Glutamatergic neuron (in vitro differentiated cells): Measurements from ENCODE around the gene LNX2. TPM values are rescaled to one million over a fixed set of nuclear protein-coding genes. Genes with fewer than 3 reads are reported as not detected.

ENCODE experiments used
- DNase-seq: peaks from one replicate; pipeline ENCODE4 v3.0.0; 2022
- H3K27ac Mint-ChIP-seq: one replicate; pipeline ENCODE4 v1.8.0; 2020; ENCODE audit warnings: mild to moderate bottlenecking, mixed read lengths, inconsistent platforms; ENCODE audit not compliant: unreplicated experiment
- H3K27me3 Mint-ChIP-seq: one replicate; pipeline ENCODE4 v1.8.0; 2020; ENCODE audit warnings: mild to moderate bottlenecking, moderate library complexity, mixed read lengths, inconsistent platforms; ENCODE audit not compliant: unreplicated experiment
- H3K36me3 Mint-ChIP-seq: one replicate; pipeline ENCODE4 v1.8.0; 2020; ENCODE audit warnings: mild to moderate bottlenecking, mixed read lengths, inconsistent platforms; ENCODE audit not compliant: unreplicated experiment
- H3K4me1 Mint-ChIP-seq: one replicate; pipeline ENCODE4 v1.8.0; 2020; ENCODE audit warnings: mild to moderate bottlenecking, low read depth, mixed read lengths, inconsistent platforms; ENCODE audit not compliant: unreplicated experiment
- H3K4me3 Mint-ChIP-seq: one replicate; pipeline ENCODE4 v1.8.0; 2020; ENCODE audit warnings: mild to moderate bottlenecking, mixed read lengths, inconsistent platforms; ENCODE audit not compliant: unreplicated experiment
- H3K9me3 Mint-ChIP-seq: one replicate; pipeline ENCODE4 v1.8.0; 2020; ENCODE audit warnings: mild to moderate bottlenecking, moderate library complexity, mixed read lengths, inconsistent platforms; ENCODE audit not compliant: unreplicated experiment
- total RNA-seq: library from RNA; stranded (reverse); fragmentation: NEBNext Ultra II Directional; extraction: Animal tissue kit (Norgen Biotek cat#: 25700); gene quantifications from one replicate; pipeline ENCODE4 v1.2.1, GENCODE V29; 2021; ENCODE audit not compliant: unreplicated experiment
- TF ChIP-seq, protein P1 (sequence below): fragments of 200-600 bp; sonication (generic); IDR thresholded peaks from one replicate; pipeline ENCODE4 v1.5.0; 2021; ENCODE audit not compliant: partially characterized antibody, unreplicated experiment

Gene LNX2
- total RNA-seq, 1 donor from 2014 or later = 3.2 TPM

DNA sequence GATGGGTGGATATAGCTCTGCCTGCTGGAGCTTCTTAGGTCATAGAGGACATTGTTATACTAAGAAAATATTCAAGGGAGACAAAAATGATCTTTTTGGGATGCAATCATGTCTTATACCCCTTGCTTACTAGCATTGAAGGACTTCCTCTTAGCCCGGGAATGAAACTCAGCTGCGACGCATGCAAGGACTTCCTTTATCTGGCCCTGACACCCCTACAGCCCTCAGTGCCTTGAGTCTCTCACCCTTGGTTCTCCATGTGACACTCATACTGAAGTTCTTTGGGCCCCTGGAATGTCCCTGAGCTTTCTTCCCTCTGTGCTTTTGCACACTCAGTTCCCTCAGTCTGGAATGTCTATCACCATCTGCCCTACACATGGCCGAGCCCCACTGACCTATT is 97.5 kb downstream of the LNX2 start:
- no peak overlapping the region for H3K4me3 Mint-ChIP-seq
- DNase-seq = no peak
- H3K9me3 Mint-ChIP-seq = peaks cover 6% of the 10 kb centered on the region
- peaks cover 4% of the 10 kb centered on the region for H3K36me3 Mint-ChIP-seq
- H3K27ac Mint-ChIP-seq = peak overlapping the region; percentile 24
- peaks cover 39% of the 10 kb centered on the region for H3K4me1 Mint-ChIP-seq
- peaks cover 11% of the 10 kb centered on the region for H3K27me3 Mint-ChIP-seq
- TF ChIP-seq, protein P1, sequence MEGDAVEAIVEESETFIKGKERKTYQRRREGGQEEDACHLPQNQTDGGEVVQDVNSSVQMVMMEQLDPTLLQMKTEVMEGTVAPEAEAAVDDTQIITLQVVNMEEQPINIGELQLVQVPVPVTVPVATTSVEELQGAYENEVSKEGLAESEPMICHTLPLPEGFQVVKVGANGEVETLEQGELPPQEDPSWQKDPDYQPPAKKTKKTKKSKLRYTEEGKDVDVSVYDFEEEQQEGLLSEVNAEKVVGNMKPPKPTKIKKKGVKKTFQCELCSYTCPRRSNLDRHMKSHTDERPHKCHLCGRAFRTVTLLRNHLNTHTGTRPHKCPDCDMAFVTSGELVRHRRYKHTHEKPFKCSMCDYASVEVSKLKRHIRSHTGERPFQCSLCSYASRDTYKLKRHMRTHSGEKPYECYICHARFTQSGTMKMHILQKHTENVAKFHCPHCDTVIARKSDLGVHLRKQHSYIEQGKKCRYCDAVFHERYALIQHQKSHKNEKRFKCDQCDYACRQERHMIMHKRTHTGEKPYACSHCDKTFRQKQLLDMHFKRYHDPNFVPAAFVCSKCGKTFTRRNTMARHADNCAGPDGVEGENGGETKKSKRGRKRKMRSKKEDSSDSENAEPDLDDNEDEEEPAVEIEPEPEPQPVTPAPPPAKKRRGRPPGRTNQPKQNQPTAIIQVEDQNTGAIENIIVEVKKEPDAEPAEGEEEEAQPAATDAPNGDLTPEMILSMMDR = no peak

DNA sequence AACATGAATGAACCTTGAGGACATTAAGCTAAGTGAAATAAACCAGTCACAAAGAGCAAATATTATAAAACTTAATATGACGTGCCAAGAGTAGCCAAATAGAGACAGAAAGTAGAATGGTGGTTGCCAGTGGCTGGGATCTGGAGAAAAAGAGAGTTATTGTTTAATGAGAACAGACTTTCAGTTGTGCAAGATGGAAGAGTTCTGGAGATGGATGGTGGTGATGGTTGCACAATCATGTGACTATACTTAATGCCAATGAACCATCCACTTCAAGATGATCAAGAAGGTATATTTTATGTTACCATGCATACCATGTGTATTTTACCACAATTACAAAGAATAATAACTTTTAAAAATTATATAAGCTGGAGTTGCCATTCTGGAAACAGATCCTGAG is 104.2 kb downstream of the LNX2 start:
- TF ChIP-seq, protein P1 = no peak
- Mint-ChIP-seq H3K4me3 (no peak overlapping the region), H3K27ac (no peak overlapping the region), H3K9me3 (no peaks in the 10 kb centered on the region), H3K27me3 (no peaks in the 10 kb centered on the region), H3K4me1 (no peaks in the 10 kb centered on the region), H3K36me3 (no peaks in the 10 kb centered on the region)
- DNase-seq = no peak

DNA sequence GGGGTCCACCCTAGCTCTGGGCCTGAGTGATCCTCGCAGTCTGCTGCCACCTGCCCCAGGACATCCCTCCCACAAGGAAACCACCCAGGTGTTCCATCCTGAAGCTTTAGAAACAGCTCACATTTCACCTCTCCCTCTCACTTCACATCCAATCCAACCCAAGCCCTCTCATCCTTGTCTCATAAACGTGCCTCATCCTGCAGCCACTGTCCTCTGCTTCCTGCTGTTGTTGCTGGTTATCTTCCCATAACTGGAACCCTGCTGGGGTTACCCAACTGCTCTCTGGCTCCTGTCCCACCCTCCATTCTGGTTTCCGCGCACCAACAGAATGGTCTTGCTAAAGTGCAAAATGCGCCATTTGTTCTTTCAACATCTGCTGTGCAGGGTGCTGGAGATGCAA is 110.2 kb downstream of the LNX2 start:
- Mint-ChIP-seq H3K27ac (peak overlapping the region; percentile 6), H3K27me3 (peaks cover 4% of the 10 kb centered on the region), H3K4me1 (peaks cover 10% of the 10 kb centered on the region), H3K9me3 (no peaks in the 10 kb centered on the region), H3K4me3 (no peak overlapping the region), H3K36me3 (peaks cover 11% of the 10 kb centered on the region)
- no peak for DNase-seq
- TF ChIP-seq, protein P1 = no peak

DNA sequence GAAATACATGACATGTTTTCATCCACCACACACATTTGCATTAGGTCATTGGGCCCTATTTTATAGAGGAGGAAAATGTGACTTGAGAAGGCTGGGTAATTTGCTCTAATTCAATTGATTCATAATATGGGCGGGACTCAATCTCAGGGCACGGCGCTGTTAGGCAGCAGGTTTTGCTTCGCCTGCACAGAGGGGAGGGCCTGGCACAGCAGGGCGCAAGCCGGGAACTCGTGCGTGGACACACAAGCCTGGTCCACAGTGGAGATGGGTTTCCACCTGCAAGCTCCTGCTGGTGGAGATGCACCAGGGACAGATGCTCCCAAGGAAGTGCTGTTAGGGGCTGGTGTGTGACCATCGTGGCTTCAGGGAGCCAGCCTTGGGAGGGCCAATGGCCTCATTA is 111.5 kb downstream of the LNX2 start:
- no peak overlapping the region for H3K4me3 Mint-ChIP-seq
- H3K9me3 Mint-ChIP-seq = no peaks in the 10 kb centered on the region
- H3K36me3 Mint-ChIP-seq = peaks cover 11% of the 10 kb centered on the region
- H3K27me3 Mint-ChIP-seq = peaks cover 4% of the 10 kb centered on the region
- H3K4me1 Mint-ChIP-seq = peaks cover 19% of the 10 kb centered on the region
- TF ChIP-seq, protein P1 = no peak
- H3K27ac Mint-ChIP-seq = no peak overlapping the region
- DNase-seq = no peak

DNA sequence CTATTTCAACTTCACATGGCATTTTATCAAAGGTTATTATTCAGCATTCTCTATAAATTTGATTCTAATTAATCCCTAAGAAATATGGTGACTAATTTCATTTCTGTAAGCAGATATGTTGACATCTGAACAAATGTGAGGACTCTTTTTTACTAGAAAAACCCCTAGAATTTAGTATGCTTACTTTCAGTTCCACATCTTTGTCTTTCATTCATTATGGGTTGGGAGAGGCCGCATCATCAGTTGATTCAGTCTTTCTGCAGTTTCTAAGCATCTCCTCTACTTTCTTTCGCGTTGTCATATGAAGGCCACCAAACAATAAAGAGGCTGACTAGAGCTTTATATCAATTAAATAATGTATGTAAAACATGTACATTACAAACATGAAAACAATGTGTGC is 114.5 kb downstream of the LNX2 start:
- TF ChIP-seq, protein P1 = no peak
- no peak overlapping the region for H3K27ac Mint-ChIP-seq

More for the DNA sequence above, 114.5 kb downstream of the LNX2 start:
- H3K9me3 Mint-ChIP-seq = peaks cover 2% of the 10 kb centered on the region
- peaks cover 11% of the 10 kb centered on the region for H3K36me3 Mint-ChIP-seq
- peaks cover 32% of the 10 kb centered on the region for H3K4me1 Mint-ChIP-seq
- peaks cover 4% of the 10 kb centered on the region for H3K27me3 Mint-ChIP-seq
- no peak overlapping the region for H3K4me3 Mint-ChIP-seq
- no peak for DNase-seq
